Measurements from ENCODE around the gene SETD4.
"Not testable (repeated sequence)": the region's sequence is repeated elsewhere in the genome, so short reads cannot be mapped to it uniquely, and the experiment has no call there.

The SETD4 gene

GRCh38 chr21:36060159-36060921 lies at the start of gene SETD4:
Gene SETD4, minus strand, starts transcription at chr21:36060526. Its CDS starts 1,638 bp downstream, at chr21:36058888.
- peak; percentile 98 for DNase-seq

GRCh38 chr21:36109868-36110267 lies 49.5 kb upstream of the SETD4 start:
- DNase-seq, result no peak

GRCh38 chr21:36105327-36105842 lies 45.1 kb upstream of the SETD4 start:
- DNase-seq, result no peak

- DNase-seq, result peak; percentile 81
Observed at GRCh38 chr21:36104317-36105300, 44.3 kb upstream of the SETD4 start.

GRCh38 chr21:36103434-36103833 lies 43.1 kb upstream of the SETD4 start:
- no peak for DNase-seq

GRCh38 chr21:36100971-36101641 lies 40.8 kb upstream of the SETD4 start:
- DNase-seq, result no peak

GRCh38 chr21:36099695-36100211 lies 39.4 kb upstream of the SETD4 start:
- DNase-seq, result not testable (repeated sequence)

GRCh38 chr21:36099000-36099399 lies 38.7 kb upstream of the SETD4 start:
- no peak for DNase-seq

- no peak for DNase-seq
Observed at GRCh38 chr21:36098182-36098532, 37.8 kb upstream of the SETD4 start.

GRCh38 chr21:36097427-36098181 lies 37.3 kb upstream of the SETD4 start:
- peak; percentile 64 for DNase-seq

- DNase-seq, result no peak
Observed at GRCh38 chr21:36096398-36097290, 36.3 kb upstream of the SETD4 start.

GRCh38 chr21:36093512-36093911 lies 33.2 kb upstream of the SETD4 start:
- DNase-seq, result no peak

GRCh38 chr21:36092681-36093080 lies 32.4 kb upstream of the SETD4 start:
- no peak for DNase-seq

GRCh38 chr21:36089946-36090345 lies 29.6 kb upstream of the SETD4 start:
- no peak for DNase-seq

- DNase-seq, result no peak
Observed at GRCh38 chr21:36087362-36088138, 27.2 kb upstream of the SETD4 start.

GRCh38 chr21:36082237-36082664 lies 21.9 kb upstream of the SETD4 start:
- DNase-seq, result peak; percentile 21

GRCh38 chr21:36080386-36080785 lies 20.1 kb upstream of the SETD4 start:
- no peak for DNase-seq

- no peak for DNase-seq
Observed at GRCh38 chr21:36079671-36080070, 19.3 kb upstream of the SETD4 start.

- DNase-seq, result peak; percentile 55
Observed at GRCh38 chr21:36079010-36079649, 18.8 kb upstream of the SETD4 start.

GRCh38 chr21:36077758-36078157 lies 17.4 kb upstream of the SETD4 start:
- DNase-seq, result no peak

All from hematopoietic multipotent progenitor cell treated with erythropoietin and hydrocortisone succinate and interleukin-3 and kit ligand, for 4 days (in vitro differentiated cells).